Fibroblast of gingiva (primary cell): ENCODE data around the gene C1QTNF1.
"Not testable (repeated sequence)": the region's sequence is repeated elsewhere in the genome, so short reads cannot be mapped to it uniquely, and the experiment has no call there.

ENCODE experiments used
- DNase-seq: peaks from one replicate; pipeline ENCODE4 v3.0.0-alpha.2; 2011; ENCODE audit warnings: low read depth

C1QTNF1 gene

GRCh38 chr17:79023180-79023705, 726 bp upstream of the C1QTNF1 start:
- no peak for DNase-seq

- no peak for DNase-seq
These were observed 1.1 kb downstream of the C1QTNF1 start for GRCh38 chr17:79024901-79025737.

DNA sequence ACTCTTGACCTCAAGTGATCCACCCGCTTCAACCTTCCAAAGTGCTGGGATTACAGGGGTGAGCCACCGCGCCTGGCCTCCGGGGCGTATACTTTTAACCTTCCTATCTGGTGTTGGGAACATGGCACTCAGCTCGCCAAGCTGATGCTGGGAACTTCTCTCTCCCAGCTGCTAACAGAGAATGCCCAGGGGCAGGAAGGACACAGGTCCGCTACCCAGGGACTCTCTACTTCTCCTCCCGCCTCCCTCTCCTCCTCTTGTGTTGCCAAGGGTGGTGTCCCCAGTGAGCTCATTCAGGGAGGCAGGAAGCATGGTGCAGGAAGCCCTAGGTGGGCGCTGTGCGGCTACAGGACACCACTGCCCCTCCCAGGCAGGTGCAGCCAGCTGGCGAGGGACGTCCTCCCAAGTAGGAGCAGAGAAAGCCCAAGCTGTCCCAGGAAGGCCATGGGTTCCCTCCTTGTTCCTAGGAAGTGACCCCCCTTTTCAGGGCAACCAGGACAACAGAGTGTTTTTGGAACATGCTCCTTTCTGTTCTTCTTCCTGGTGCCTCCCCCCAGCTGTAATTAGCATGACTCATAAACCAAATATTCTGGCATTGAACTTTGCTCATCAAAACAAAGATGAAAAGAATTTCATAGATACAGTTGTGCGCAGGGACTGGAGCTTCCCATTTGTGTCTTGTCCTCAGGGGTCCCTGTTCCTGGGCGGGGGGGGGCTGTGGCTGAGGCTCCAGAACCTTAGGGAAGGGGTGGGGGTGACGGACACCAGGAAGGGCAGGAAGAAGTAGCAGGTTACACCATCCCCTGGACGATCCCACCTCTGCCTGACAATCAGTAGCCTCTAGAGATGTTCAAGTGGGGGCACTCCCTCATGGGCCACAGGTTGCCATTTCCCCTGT, 2.7 kb downstream of the C1QTNF1 start:
- DNase-seq = peak; percentile 80

DNA sequence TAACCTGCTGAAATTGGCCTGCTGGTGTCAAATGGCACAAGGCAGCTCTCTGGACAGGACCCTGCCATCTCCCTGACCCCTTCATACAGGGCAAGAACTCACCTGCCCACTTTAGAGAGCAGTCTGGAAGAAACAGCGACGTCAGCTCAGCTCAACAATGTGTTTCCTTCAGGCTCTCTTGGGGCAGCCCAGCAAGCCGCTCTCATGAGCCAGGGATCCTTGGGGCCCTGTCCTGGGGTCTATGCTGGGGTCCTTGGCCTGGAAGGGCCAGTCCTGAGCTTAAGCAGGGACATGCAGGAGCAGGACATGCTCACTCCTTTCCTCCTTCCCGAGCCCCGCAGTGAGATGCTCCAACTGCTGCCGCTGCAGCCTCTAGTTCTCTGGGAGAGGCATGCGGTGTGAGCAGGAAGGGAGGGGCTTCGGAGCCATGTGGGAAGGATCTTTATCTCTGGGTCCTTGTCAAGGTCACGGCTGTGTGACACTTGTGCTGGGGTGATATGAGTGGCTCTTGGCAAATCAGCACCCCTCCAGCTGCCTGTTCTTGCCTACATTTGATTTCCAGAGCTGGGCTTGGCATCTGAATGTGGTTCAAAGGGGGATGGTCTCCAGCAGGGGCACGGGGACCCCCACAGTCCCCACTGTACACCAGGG, 3.4 kb downstream of the C1QTNF1 start:
- DNase-seq = no peak

DNA sequence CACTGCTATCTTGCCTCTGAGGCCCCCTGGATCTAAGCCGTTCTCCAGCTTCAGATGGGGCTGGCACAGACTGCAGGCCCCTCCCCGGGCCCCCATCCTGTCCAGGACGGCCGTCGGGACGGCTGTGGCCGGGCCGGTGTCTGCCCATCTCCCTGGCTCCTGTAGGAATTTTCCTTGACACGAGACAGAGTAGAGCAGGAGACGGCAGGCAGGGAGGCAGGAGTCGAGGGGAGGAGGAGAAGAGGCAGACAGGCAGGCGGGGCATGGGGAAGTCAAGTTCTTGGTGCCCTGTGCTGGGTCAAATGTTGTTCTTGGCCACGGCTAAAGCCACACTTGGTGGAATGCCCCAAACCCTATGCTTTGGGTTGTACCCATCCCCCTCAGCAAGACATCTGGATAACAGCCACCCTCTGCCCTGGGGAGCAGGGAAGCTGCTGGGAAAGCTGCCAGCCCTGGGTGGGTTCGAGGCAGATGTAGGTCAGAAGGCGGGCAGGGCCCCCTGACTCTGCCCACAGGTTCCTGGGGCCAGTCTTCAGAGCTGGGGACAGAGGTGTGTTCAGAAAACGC, 4.0 kb downstream of the C1QTNF1 start:
- DNase-seq = peak; percentile 87

- DNase-seq = peak; percentile 29
These were observed 4.7 kb downstream of the C1QTNF1 start for GRCh38 chr17:79028496-79029326.

DNA sequence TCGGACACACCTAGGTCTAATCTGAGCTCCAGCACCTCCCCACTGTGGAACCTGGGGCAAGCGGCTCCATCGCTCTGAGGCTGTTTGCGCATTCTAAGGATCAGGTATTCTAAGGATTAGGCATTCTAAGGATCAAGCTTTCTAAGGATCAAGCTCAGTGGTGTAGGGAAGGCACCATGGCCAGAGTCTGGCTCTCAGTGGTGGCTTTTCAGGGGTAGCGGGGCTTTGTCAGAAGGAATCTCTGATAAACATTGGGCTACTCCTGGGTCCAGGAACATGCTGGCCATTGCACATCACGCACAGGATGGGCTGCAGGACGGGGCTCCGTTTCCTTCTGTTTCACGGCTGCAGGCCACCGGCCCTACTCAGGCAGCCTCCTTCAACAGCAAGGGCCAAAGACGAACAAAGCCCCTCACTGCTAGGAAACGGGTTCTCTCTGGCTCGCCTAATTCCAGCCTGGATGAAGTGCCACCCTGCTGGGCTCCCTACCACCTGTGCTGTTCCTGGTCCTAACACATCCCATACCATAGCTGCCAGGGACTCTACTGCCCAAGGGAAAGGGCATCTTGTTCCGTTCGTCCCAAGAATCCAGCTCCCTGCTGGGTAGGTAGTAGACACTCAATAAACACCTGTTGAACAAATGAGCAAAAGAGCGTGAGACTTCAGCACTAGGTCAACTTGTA, 5.5 kb downstream of the C1QTNF1 start:
- DNase-seq = no peak

DNA sequence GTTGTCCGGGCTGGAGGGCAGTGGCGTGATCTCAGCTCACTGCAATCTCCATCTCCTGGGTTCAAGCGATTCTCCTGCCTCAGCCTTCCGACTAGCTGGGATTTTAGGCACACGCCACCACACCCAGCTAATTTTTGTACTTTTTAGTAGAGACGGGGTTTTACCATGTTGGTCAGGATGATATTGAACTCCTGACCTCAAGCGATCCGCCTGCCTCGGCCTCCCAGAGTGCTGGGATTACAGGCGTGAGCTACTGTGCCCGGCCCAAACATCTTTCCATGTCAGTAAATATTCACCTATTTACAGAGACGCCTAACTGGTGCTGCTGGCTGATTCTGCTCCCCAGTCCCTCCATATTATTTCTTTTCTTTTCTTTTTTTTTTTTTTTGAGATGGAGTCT, 6.7 kb downstream of the C1QTNF1 start:
- not testable (repeated sequence) for DNase-seq

DNA sequence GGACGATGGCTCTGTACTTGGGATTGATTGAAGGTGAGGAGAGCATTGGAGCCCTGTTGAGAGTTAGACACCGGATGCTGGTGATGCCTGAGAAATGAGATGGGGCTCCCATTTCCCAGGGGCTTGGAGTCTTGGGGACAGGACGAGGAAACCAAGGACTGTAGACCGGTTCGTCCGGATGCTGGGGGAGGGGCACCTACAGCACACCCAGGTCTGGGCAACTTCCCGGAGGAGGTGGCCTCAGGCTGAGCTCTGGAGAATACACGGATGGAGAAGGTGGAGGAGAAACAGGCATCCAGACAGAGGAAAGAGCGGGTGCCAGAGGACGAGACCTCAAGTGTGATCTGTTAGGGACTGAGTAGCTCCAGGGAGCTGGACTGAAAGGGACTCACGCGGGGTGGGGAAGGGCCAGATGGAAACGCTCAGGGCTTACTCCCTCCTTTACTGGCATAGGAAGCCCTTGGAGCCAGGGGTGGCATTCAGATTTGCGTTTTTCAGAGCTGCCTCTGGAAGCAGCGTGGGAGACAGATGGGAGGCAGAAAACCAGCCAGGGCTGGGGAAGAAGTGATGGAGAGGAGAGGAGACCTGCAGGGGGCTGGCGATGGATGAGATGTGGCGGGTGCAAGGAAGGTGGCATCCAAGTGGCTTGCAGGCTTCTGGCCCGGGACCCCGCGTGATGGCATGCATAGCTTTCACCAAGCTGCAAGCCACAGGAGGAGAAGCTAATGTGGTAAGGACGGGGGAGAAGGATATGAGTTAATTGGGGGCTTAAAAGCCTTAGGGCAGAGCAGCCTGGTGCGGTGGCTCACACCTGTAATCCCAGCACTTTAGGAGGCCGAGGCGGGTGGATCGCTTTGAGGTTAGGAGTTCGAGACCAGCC, 8.3 kb downstream of the C1QTNF1 start:
- DNase-seq = peak; percentile 36

- no peak for DNase-seq
These were observed 9.2 kb downstream of the C1QTNF1 start for GRCh38 chr17:79033046-79033616.

GRCh38 chr17:79033741-79034501, 10.0 kb downstream of the C1QTNF1 start:
- no peak for DNase-seq

DNA sequence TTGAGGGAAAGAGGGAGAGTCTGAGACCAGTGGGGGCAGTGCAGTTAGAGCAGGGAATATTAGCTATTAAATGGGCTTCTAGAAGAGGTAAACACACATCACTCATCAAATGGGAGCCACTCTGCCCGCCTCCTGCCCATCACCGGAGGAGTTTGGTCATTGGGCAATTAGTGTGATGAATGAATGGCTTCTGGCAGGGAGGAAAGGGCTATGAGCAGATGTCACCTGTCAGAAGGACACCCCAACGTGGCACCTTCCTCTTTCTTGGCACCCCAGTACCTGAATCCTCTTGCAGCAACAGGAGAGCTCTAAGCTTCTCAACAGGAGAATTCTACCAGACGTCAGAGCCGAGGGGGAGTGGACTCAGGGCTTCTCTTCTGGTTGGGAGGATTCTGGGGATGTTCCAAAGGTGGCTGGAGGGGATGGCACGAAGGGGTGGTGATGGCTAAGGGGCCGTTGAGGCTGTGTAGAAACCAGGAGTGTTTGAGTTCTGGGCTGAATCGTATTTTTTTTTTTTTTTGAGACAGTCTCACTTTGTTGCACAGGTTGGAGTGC, 11.0 kb downstream of the C1QTNF1 start:
- DNase-seq = no peak

DNA sequence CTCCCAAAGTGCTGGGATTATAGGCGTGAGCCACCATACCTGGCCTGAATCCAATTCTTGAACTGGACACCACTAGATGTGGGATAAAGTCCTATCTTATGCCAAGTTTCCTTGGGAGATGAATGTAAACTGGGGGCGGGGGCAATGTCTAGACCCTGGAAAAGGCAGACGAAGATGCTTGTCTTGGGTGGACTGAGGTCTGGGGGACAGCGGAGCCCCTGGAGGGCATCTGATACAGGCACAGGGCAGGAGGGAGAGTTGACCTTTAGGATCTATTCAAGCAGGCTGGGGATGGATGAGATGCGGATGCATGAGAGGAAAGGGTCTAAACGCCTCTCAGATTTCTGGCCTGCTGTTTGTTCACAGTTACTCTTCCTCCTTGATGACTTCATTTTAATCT, 11.7 kb downstream of the C1QTNF1 start:
- DNase-seq = no peak

- no peak for DNase-seq
These were observed 12.2 kb downstream of the C1QTNF1 start for GRCh38 chr17:79036181-79036580.

DNA sequence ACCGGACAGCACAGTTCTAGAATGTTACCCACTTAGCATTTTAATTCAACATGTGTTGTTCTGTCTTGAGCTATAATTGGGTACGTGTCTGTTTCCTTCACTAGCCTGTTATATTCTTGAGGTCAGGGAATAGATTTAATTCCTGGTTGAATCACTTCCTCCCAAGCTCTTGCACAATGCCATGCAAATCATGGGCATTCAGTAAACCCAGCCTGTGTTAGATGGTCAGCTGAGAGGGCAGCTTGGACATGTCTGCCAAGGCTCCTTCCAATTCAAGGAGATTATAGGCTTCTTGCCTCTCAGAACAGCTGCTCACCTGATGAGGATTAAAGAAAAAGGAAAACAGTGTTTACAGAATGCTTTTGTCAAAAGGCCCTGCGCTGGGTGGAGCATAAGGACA, 12.6 kb downstream of the C1QTNF1 start:
- DNase-seq = peak; percentile 93

- DNase-seq = peak; percentile 96
These were observed 14.7 kb downstream of the C1QTNF1 start for GRCh38 chr17:79038545-79039135.

DNA sequence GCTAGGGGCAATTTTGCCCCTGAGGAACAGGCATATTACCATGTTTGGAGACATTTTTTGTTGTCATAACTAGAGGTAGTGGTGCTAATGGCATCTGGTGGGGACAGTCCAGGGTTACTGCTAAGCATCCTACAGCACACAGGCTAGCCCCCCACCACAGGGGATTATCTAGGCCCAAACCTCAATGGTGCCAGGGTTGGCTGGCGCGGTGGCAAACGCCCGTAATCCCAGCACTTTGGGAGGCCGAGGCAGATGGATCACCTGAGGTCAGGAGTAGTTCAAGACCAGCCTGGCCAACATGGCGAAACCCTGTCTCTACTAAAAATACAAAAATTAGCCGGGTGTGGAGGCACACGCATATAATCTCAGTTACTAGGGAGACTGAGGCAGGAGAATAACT, 15.2 kb downstream of the C1QTNF1 start:
- DNase-seq = no peak

DNA sequence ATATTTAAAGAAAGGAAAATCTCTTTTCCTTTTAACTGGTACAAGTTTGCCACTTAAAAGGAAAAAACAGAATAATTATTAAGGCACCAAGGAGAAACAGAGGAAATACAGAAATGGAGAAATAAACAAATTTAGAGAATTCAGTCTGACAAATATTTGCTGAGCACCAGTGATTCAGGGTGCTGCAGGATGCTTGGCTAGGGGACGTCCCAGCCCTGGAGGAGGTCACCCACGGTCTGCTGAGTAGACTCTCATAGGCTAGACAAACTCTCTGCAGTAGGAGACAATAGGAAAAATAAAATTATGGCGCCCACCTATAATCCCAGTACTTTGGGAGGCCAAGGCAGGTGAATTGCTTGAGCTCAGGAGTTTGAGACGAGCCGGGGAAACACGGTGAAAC, 15.9 kb downstream of the C1QTNF1 start:
- no peak for DNase-seq
